OCI-LY1 (cell line): ENCODE data around the gene LMNA.

ENCODE experiments used
- CTCF ChIP-seq: fragments of 200-600 bp; sonication (generic), shearing (Covaris generic); IDR thresholded peaks from 2 replicates; pipeline ENCODE4 v1.5.1; 2017; ENCODE audit warnings: mild to moderate bottlenecking, antibody characterized with exemption, low read length, moderate library complexity, mixed read lengths
- EZH2 ChIP-seq: fragments of 200-600 bp; sonication (generic), shearing (Covaris generic); IDR thresholded peaks from 2 replicates; pipeline ENCODE4 v1.8.0; 2017; ENCODE audit warnings: borderline replicate concordance, mixed run types, mild to moderate bottlenecking, antibody characterized with exemption, low read length, moderate library complexity, mixed read lengths

- TF ChIP-seq EZH2 (no peak), CTCF (no peak)
These were observed 6.5 kb upstream of the LMNA start for GRCh38 chr1:156108057-156108456.
